ENCODE measurements around the gene SMG9.
"Not testable (repeated sequence)": the region's sequence is repeated elsewhere in the genome, so short reads cannot be mapped to it uniquely, and the experiment has no call there.

SMG9 gene

GRCh38 chr19:43779147-43779819, 24.5 kb upstream of the SMG9 start:
- DNase-seq (ENCODE audit: extremely low read depth, low read depth), result no peak
- TF ChIP-seq CTCF (IDR thresholded peaks at IDR 0.05; ENCODE audit: low read depth, low read length), result no peak

GRCh38 chr19:43778651-43779050, 23.9 kb upstream of the SMG9 start:
- no peak for DNase-seq (ENCODE audit: extremely low read depth, low read depth)
- TF ChIP-seq CTCF (IDR thresholded peaks at IDR 0.05; ENCODE audit: low read depth, low read length), result no peak

GRCh38 chr19:43777163-43777695, 22.5 kb upstream of the SMG9 start:
- TF ChIP-seq CTCF (IDR thresholded peaks at IDR 0.05; ENCODE audit: low read depth, low read length), result no peak
- DNase-seq (ENCODE audit: extremely low read depth, low read depth), result no peak

- no peak for DNase-seq (ENCODE audit: extremely low read depth, low read depth)
- no peak for TF ChIP-seq CTCF (IDR thresholded peaks at IDR 0.05; ENCODE audit: low read depth, low read length)
Observed at GRCh38 chr19:43776286-43776685, 21.5 kb upstream of the SMG9 start.

- no peak for DNase-seq (ENCODE audit: extremely low read depth, low read depth)
- no peak for TF ChIP-seq CTCF (IDR thresholded peaks at IDR 0.05; ENCODE audit: low read depth, low read length)
Observed at GRCh38 chr19:43775299-43775890, 20.6 kb upstream of the SMG9 start.

- DNase-seq (ENCODE audit: extremely low read depth, low read depth), result not testable (repeated sequence)
Observed at GRCh38 chr19:43774940-43775258, 20.1 kb upstream of the SMG9 start.

GRCh38 chr19:43774103-43774939, 19.6 kb upstream of the SMG9 start:
- peak; percentile 64 for TF ChIP-seq CTCF (IDR thresholded peaks at IDR 0.05; ENCODE audit: low read depth, low read length)
- DNase-seq (ENCODE audit: extremely low read depth, low read depth), result no peak

Data from AG09319 (cell line).